ENCODE measurements around the gene FAM149A.

FAM149A gene

GRCh38 chr4:186204103-186204559, 99.6 kb downstream of the FAM149A start:
- TF ChIP-seq CTCF (conservative IDR thresholded peaks at IDR 0.05; ENCODE audit: low read length) (no peak), EZH2phosphoT487 (IDR thresholded peaks at IDR 0.05; ENCODE audit: borderline replicate concordance) (no peak)
- Histone ChIP-seq H3K9ac (ENCODE audit: low read depth, low read length, poor library complexity, severe bottlenecking) (no peak overlapping the region), H3K4me3 (ENCODE audit: low read length, poor library complexity, severe bottlenecking) (no peak overlapping the region)

GRCh38 chr4:186204686-186205085, 100.2 kb downstream of the FAM149A start:
- Histone ChIP-seq H3K9me2 (replicated peaks; ENCODE audit: low read depth, low read length) (no peaks in the 10 kb centered on the region), H4K20me1 (ENCODE audit: insufficient read depth, low read length, poor library complexity, severe bottlenecking) (no peaks in the 10 kb centered on the region), H3K27me3 (ENCODE audit: insufficient read depth, low read length, poor library complexity, severe bottlenecking) (no peaks in the 10 kb centered on the region), H3K79me2 (ENCODE audit: insufficient read depth, low read length) (no peaks in the 10 kb centered on the region), H3K9me3 (ENCODE audit: insufficient read depth, low read depth, low read length) (no peaks in the 10 kb centered on the region), H3K4me1 (ENCODE audit: insufficient read depth, low read length, poor library complexity, severe bottlenecking) (no peaks in the 10 kb centered on the region), H3K4me2 (ENCODE audit: low read depth, low read length, poor library complexity, severe bottlenecking) (no peak overlapping the region), H3K36me3 (ENCODE audit: insufficient read depth, low read length) (no peaks in the 10 kb centered on the region), H2AFZ (ENCODE audit: low read length) (no peak overlapping the region), H3K9ac (ENCODE audit: low read depth, low read length, poor library complexity, severe bottlenecking) (no peak overlapping the region), H3K4me3 (ENCODE audit: low read length, poor library complexity, severe bottlenecking) (no peak overlapping the region), H3F3A (ENCODE audit: low read depth) (no peaks in the 10 kb centered on the region)
- TF ChIP-seq EZH2phosphoT487 (IDR thresholded peaks at IDR 0.05; ENCODE audit: borderline replicate concordance) (no peak), CTCF (conservative IDR thresholded peaks at IDR 0.05; ENCODE audit: low read length) (no peak)

More at GRCh38 chr4:186204103-186204559, 99.6 kb downstream of the FAM149A start:
- Histone ChIP-seq H3K36me3 (ENCODE audit: insufficient read depth, low read length) (no peaks in the 10 kb centered on the region), H3K79me2 (ENCODE audit: insufficient read depth, low read length) (no peaks in the 10 kb centered on the region), H3K4me2 (ENCODE audit: low read depth, low read length, poor library complexity, severe bottlenecking) (no peak overlapping the region), H3K9me2 (replicated peaks; ENCODE audit: low read depth, low read length) (no peaks in the 10 kb centered on the region), H3F3A (ENCODE audit: low read depth) (no peaks in the 10 kb centered on the region), H3K9me3 (ENCODE audit: insufficient read depth, low read depth, low read length) (no peaks in the 10 kb centered on the region), H3K27me3 (ENCODE audit: insufficient read depth, low read length, poor library complexity, severe bottlenecking) (no peaks in the 10 kb centered on the region), H3K4me1 (ENCODE audit: insufficient read depth, low read length, poor library complexity, severe bottlenecking) (no peaks in the 10 kb centered on the region), H4K20me1 (ENCODE audit: insufficient read depth, low read length, poor library complexity, severe bottlenecking) (no peaks in the 10 kb centered on the region), H2AFZ (ENCODE audit: low read length) (no peak overlapping the region)

- H3K4me2 ChIP-seq (ENCODE audit: low read depth, low read length, poor library complexity, severe bottlenecking): no peak overlapping the region
- H3K9ac ChIP-seq (ENCODE audit: low read depth, low read length, poor library complexity, severe bottlenecking): no peak overlapping the region
- H3K4me3 ChIP-seq (ENCODE audit: low read length, poor library complexity, severe bottlenecking): no peak overlapping the region
- no peak overlapping the region for H2AFZ ChIP-seq (ENCODE audit: low read length)
- H3K4me1 ChIP-seq (ENCODE audit: insufficient read depth, low read length, poor library complexity, severe bottlenecking): no peaks in the 10 kb centered on the region
- no peaks in the 10 kb centered on the region for H4K20me1 ChIP-seq (ENCODE audit: insufficient read depth, low read length, poor library complexity, severe bottlenecking)
- no peaks in the 10 kb centered on the region for H3K27me3 ChIP-seq (ENCODE audit: insufficient read depth, low read length, poor library complexity, severe bottlenecking)
- H3K9me3 ChIP-seq (ENCODE audit: insufficient read depth, low read depth, low read length): no peaks in the 10 kb centered on the region
- H3K79me2 ChIP-seq (ENCODE audit: insufficient read depth, low read length): no peaks in the 10 kb centered on the region
- H3K36me3 ChIP-seq (ENCODE audit: insufficient read depth, low read length): no peaks in the 10 kb centered on the region
- H3F3A ChIP-seq (ENCODE audit: low read depth): no peaks in the 10 kb centered on the region
- TF ChIP-seq EZH2phosphoT487 (IDR thresholded peaks at IDR 0.05; ENCODE audit: borderline replicate concordance) (no peak), CTCF (conservative IDR thresholded peaks at IDR 0.05; ENCODE audit: low read length) (no peak)
- H3K9me2 ChIP-seq (replicated peaks; ENCODE audit: low read depth, low read length): no peaks in the 10 kb centered on the region
These were observed 100.7 kb downstream of the FAM149A start for GRCh38 chr4:186205156-186205555.

Data from Loucy (cell line).